Mesenchymal stem cell (in vitro differentiated cells and primary cell): ENCODE data around the gene SELENON.

Experiments used
- DNase-seq: peaks from one replicate; pipeline ENCODE4 v3.0.0-alpha.2; 2013
- H2AFZ ChIP-seq: one replicate; pipeline ENCODE4 v1.6.1; 2013; ENCODE audit warnings: low read depth, mild to moderate bottlenecking, control low read depth, inconsistent platforms, low read length, moderate library complexity
- H2AK5ac ChIP-seq: 2 replicates; pipeline ENCODE4 v1.6.1; 2013; ENCODE audit warnings: low read length, moderate library complexity, mild to moderate bottlenecking, inconsistent platforms; ENCODE audit not compliant: severe bottlenecking
- H2BK120ac ChIP-seq: one replicate; pipeline ENCODE4 v1.6.1; 2013; ENCODE audit warnings: low read depth, mild to moderate bottlenecking, inconsistent platforms, low read length, moderate library complexity
- H2BK12ac ChIP-seq, 2 experiments: one replicate each; pipeline ENCODE4 v1.6.1; 2013; ENCODE audit warnings: inconsistent platforms in 2 of 2, low read length in 2 of 2, mild to moderate bottlenecking in 2 of 2, moderate library complexity in 2 of 2, control low read depth in 1 of 2
- H2BK15ac ChIP-seq: one replicate; pipeline ENCODE4 v1.6.1; 2013; ENCODE audit warnings: mild to moderate bottlenecking, low read depth, inconsistent platforms; ENCODE audit not compliant: poor library complexity, severe bottlenecking
- H2BK5ac ChIP-seq: 2 replicates; pipeline ENCODE4 v1.6.1; 2013; ENCODE audit warnings: low read depth, mild to moderate bottlenecking, low read length, control low read depth, inconsistent platforms; ENCODE audit not compliant: poor library complexity, severe bottlenecking
- H3K14ac ChIP-seq, 2 experiments: one replicate each; pipeline ENCODE4 v1.6.1; 2013; ENCODE audit warnings: inconsistent platforms in 2 of 2, low read length in 2 of 2, control low read depth in 1 of 2, mild to moderate bottlenecking in 1 of 2, moderate library complexity in 1 of 2
- H3K18ac ChIP-seq, 2 experiments: one replicate each; pipeline ENCODE4 v1.6.1; 2013; ENCODE audit warnings: inconsistent platforms in 2 of 2, low read length in 2 of 2, control low read depth in 1 of 2, low read depth in 1 of 2, mild to moderate bottlenecking in 1 of 2
- H3K23ac ChIP-seq, 2 experiments: one replicate each; pipeline ENCODE4 v1.6.1; 2013; ENCODE audit warnings: inconsistent platforms in 2 of 2, low read length in 2 of 2, mild to moderate bottlenecking in 2 of 2, moderate library complexity in 2 of 2, control low read depth in 1 of 2
- H3K27ac ChIP-seq: 2 replicates; pipeline ENCODE4 v1.5.1; 2013; ENCODE audit warnings: mild to moderate bottlenecking, moderate library complexity, low read length, control low read depth, inconsistent platforms; ENCODE audit not compliant: poor library complexity, severe bottlenecking
- H3K27me3 ChIP-seq, 2 experiments: 2 replicates each; pipeline versions ENCODE4 v1.6.1 to v1.7.0; 2013; ENCODE audit warnings: low read length in 2 of 2, mild to moderate bottlenecking in 2 of 2, moderate library complexity in 2 of 2, control low read depth in 1 of 2, inconsistent platforms in 1 of 2; ENCODE audit not compliant: control insufficient read depth in 1 of 2, insufficient read depth in 1 of 2
- H3K36me3 ChIP-seq, 2 experiments: 2 replicates each; pipeline versions ENCODE4 v1.6.1 to v1.7.0; 2013; ENCODE audit warnings: low read length in 2 of 2, control low read depth in 1 of 2, inconsistent platforms in 1 of 2, low read depth in 1 of 2, mild to moderate bottlenecking in 1 of 2; ENCODE audit not compliant: insufficient read depth in 2 of 2, control insufficient read depth in 1 of 2
- H3K4ac ChIP-seq, 2 experiments: one replicate each; pipeline ENCODE4 v1.6.1; 2013; ENCODE audit warnings: inconsistent platforms in 2 of 2, low read length in 2 of 2, mild to moderate bottlenecking in 2 of 2, moderate library complexity in 2 of 2, control low read depth in 1 of 2, low read depth in 1 of 2
- H3K4me1 ChIP-seq: 2 replicates; pipeline ENCODE4 v1.6.1; 2013; ENCODE audit warnings: low read depth, low read length, control low read depth; ENCODE audit not compliant: control insufficient read depth, insufficient read depth
- H3K4me2 ChIP-seq: 2 replicates; pipeline ENCODE4 v1.6.1; 2013; ENCODE audit warnings: low read length, mild to moderate bottlenecking, inconsistent platforms; ENCODE audit not compliant: poor library complexity, severe bottlenecking
- H3K4me3 ChIP-seq, 2 experiments: 2 replicates each; pipeline versions ENCODE4 v1.5.1 to v1.7.0; 2013; ENCODE audit warnings: low read length in 2 of 2, mild to moderate bottlenecking in 2 of 2, control low read depth in 1 of 2, low read depth in 1 of 2; ENCODE audit not compliant: insufficient read depth in 1 of 2
- H3K79me1 ChIP-seq: replicated peaks from 2 replicates; pipeline ENCODE4 v1.6.1; 2013; ENCODE audit warnings: mild to moderate bottlenecking, control low read depth, low read length, inconsistent platforms; ENCODE audit not compliant: poor library complexity, severe bottlenecking
- H3K9ac ChIP-seq: 2 replicates; pipeline ENCODE4 v1.7.0; 2013; ENCODE audit warnings: mild to moderate bottlenecking, low read length, moderate library complexity
- H3K9me3 ChIP-seq: 2 replicates; pipeline ENCODE4 v1.7.0; 2013; ENCODE audit warnings: mild to moderate bottlenecking, low read length; ENCODE audit not compliant: control insufficient read depth
- H4K8ac ChIP-seq: one replicate; pipeline ENCODE4 v1.6.1; 2013; ENCODE audit warnings: inconsistent platforms, mild to moderate bottlenecking, low read length, moderate library complexity
- H4K91ac ChIP-seq: one replicate; pipeline ENCODE4 v1.6.1; 2013; ENCODE audit warnings: mild to moderate bottlenecking, low read length, inconsistent platforms
- WGBS: methylation state at CpG from one replicate; pipeline ENCODE4 v1.1.7; 2013; ENCODE audit warnings: mixed read lengths; 5-methylcytosine and 5-hydroxymethylcytosine counted together

The SELENON gene

GRCh38 chr1:25755475-25756125 is 44.4 kb upstream of the SELENON start:
- H3K36me3 ChIP-seq, result peaks cover 0 to 90% of the 10 kb centered on the region in 2 experiments
- no peaks in the 10 kb centered on the region for H3K79me1 ChIP-seq
- no peak overlapping the region for H3K18ac ChIP-seq
- H3K4me3 ChIP-seq, result no peak overlapping the region
- no peak overlapping the region for H3K23ac ChIP-seq
- no peak overlapping the region for H2AK5ac ChIP-seq
- H4K91ac ChIP-seq, result no peak overlapping the region
- H4K8ac ChIP-seq, result no peak overlapping the region
- H3K27ac ChIP-seq, result no peak overlapping the region
- no peak overlapping the region for H2BK12ac ChIP-seq
- H2AFZ ChIP-seq, result no peak overlapping the region
- 78% methylated on average over 7 of the region's 7 CpGs for WGBS
- H2BK120ac ChIP-seq, result no peak overlapping the region
- no peak overlapping the region for H3K14ac ChIP-seq
- no peaks in the 10 kb centered on the region for H3K9me3 ChIP-seq
- no peak overlapping the region for H3K4ac ChIP-seq
- H2BK5ac ChIP-seq, result no peak overlapping the region
- no peak overlapping the region for H3K9ac ChIP-seq
- H3K4me1 ChIP-seq, result no peaks in the 10 kb centered on the region
- peaks cover 0 to 73% of the 10 kb centered on the region in 2 experiments for H3K27me3 ChIP-seq
- no peak overlapping the region for H2BK15ac ChIP-seq
- H3K4me2 ChIP-seq, result no peak overlapping the region
- DNase-seq, result no peak

- Histone ChIP-seq H3K27me3 (peaks cover 0 to 67% of the 10 kb centered on the region in 2 experiments), H2BK5ac (no peak overlapping the region), H3K27ac (no peak overlapping the region), H2BK15ac (no peak overlapping the region), H3K79me1 (no peaks in the 10 kb centered on the region), H4K8ac (no peak overlapping the region), H2BK120ac (no peak overlapping the region), H3K23ac (no peak overlapping the region), H3K4ac (no peak overlapping the region), H3K14ac (no peak overlapping the region), H4K91ac (no peak overlapping the region), H2AFZ (no peak overlapping the region), H3K9ac (no peak overlapping the region), H3K4me1 (no peaks in the 10 kb centered on the region), H3K9me3 (no peaks in the 10 kb centered on the region), H2AK5ac (no peak overlapping the region), H3K36me3 (peaks cover 0 to 90% of the 10 kb centered on the region in 2 experiments), H2BK12ac (no peak overlapping the region), H3K4me2 (no peak overlapping the region), H3K18ac (no peak overlapping the region), H3K4me3 (no peak overlapping the region)
- no peak for DNase-seq
- WGBS, result 98% methylated on average over 3 of the region's 3 CpGs
Observed at GRCh38 chr1:25756215-25756614, 43.8 kb upstream of the SELENON start.

- no peak overlapping the region for H3K4me3 ChIP-seq
Observed at GRCh38 chr1:25757151-25757845, 42.7 kb upstream of the SELENON start.

GRCh38 chr1:25757846-25758185 is 42.2 kb upstream of the SELENON start:
- no peak overlapping the region for H3K14ac ChIP-seq
- H3K79me1 ChIP-seq, result no peaks in the 10 kb centered on the region
- H3K23ac ChIP-seq, result no peak overlapping the region
- H3K9ac ChIP-seq, result no peak overlapping the region
- WGBS, result 72% methylated on average over 4 of the region's 5 CpGs
- H3K4me2 ChIP-seq, result no peak overlapping the region
- H3K27me3 ChIP-seq, result peaks cover 0 to 63% of the 10 kb centered on the region in 2 experiments
- H3K4me1 ChIP-seq, result no peaks in the 10 kb centered on the region
- H2BK5ac ChIP-seq, result no peak overlapping the region
- H2BK120ac ChIP-seq, result no peak overlapping the region
- H2BK12ac ChIP-seq, result no peak overlapping the region
- H3K4ac ChIP-seq, result no peak overlapping the region
- H2BK15ac ChIP-seq, result no peak overlapping the region
- H2AK5ac ChIP-seq, result no peak overlapping the region
- H4K91ac ChIP-seq, result no peak overlapping the region
- H2AFZ ChIP-seq, result no peak overlapping the region
- peaks cover 0 to 77% of the 10 kb centered on the region in 2 experiments for H3K36me3 ChIP-seq
- H3K27ac ChIP-seq, result no peak overlapping the region
- H3K18ac ChIP-seq, result no peak overlapping the region
- H4K8ac ChIP-seq, result no peak overlapping the region
- H3K9me3 ChIP-seq, result no peaks in the 10 kb centered on the region
- no peak for DNase-seq
- no peak overlapping the region for H3K4me3 ChIP-seq

More at GRCh38 chr1:25757151-25757845, 42.7 kb upstream of the SELENON start:
- H2BK5ac ChIP-seq, result no peak overlapping the region
- H2AK5ac ChIP-seq, result no peak overlapping the region
- no peak overlapping the region for H2BK12ac ChIP-seq
- no peak overlapping the region for H2AFZ ChIP-seq
- H3K23ac ChIP-seq, result no peak overlapping the region
- no peak overlapping the region for H4K91ac ChIP-seq
- no peaks in the 10 kb centered on the region for H3K4me1 ChIP-seq
- peaks cover 0 to 63% of the 10 kb centered on the region in 2 experiments for H3K27me3 ChIP-seq
- DNase-seq, result no peak
- no peak overlapping the region for H3K14ac ChIP-seq
- H2BK120ac ChIP-seq, result no peak overlapping the region
- H3K9me3 ChIP-seq, result no peaks in the 10 kb centered on the region
- no peak overlapping the region for H2BK15ac ChIP-seq
- H3K4me2 ChIP-seq, result no peak overlapping the region
- H3K79me1 ChIP-seq, result no peaks in the 10 kb centered on the region
- no peak overlapping the region for H3K9ac ChIP-seq
- no peak overlapping the region for H3K18ac ChIP-seq
- no peak overlapping the region for H4K8ac ChIP-seq
- H3K36me3 ChIP-seq, result peaks cover 0 to 81% of the 10 kb centered on the region in 2 experiments
- H3K4ac ChIP-seq, result no peak overlapping the region
- WGBS, result 79% methylated on average over 10 of the region's 12 CpGs
- H3K27ac ChIP-seq, result no peak overlapping the region
